IMR-90 (cell line): ENCODE results near the gene DCTD. TPM values are rescaled to one million over a fixed set of nuclear protein-coding genes. Genes with fewer than 3 reads are reported as not detected.

Experiments
- ATAC-seq: fragments of 200-7000 bp; cut with Tn5 transposase; 2 replicates; pipeline ENCODE4 v1.9.1; 2020; ENCODE audit warnings: low read depth, mild to moderate bottlenecking, moderate library complexity
- BruUV-seq: library from RNA; stranded (reverse); fragments of 400-500 nt; replicated peaks from 2 replicates; lab custom pipeline; 2021; lab: Mats Ljungman, UMichigan
- CTCF ChIA-PET: fragments of 300-600 bp; formaldehyde crosslinking; extraction: SDS; loops from one replicate; lab custom pipeline; 2021; ENCODE audit warnings: antibody characterized with exemption; lab: Yijun Ruan, JAX
- POLR2A ChIA-PET: fragments of 300-600 bp; sonication (Branson Sonifier 250); formaldehyde crosslinking; loops from one replicate; lab custom pipeline; 2022; ENCODE audit warnings: antibody characterized with exemption; ENCODE audit not compliant: unreplicated experiment; lab: Charles Lee
- DNase-seq: peaks from one replicate; pipeline ENCODE4 v3.0.0; 2013
- H2AFZ ChIP-seq: replicated peaks from 2 replicates; pipeline ENCODE3; 2013; ENCODE audit warnings: low read length, mild to moderate bottlenecking; ENCODE audit not compliant: poor library complexity
- H2AK5ac ChIP-seq: 2 replicates; pipeline ENCODE4 v1.6.1; 2013; ENCODE audit warnings: low read depth, low read length, inconsistent platforms
- H2AK9ac ChIP-seq: replicated peaks from 2 replicates; pipeline ENCODE3; 2013; ENCODE audit warnings: mild to moderate bottlenecking, low read depth, low read length, moderate library complexity; ENCODE audit not compliant: poor library complexity
- H2BK120ac ChIP-seq: 2 replicates; pipeline ENCODE4 v1.6.1; 2013; ENCODE audit warnings: low read depth, low read length, inconsistent platforms
- H2BK15ac ChIP-seq: 3 replicates; pipeline ENCODE4 v1.6.1; 2013; ENCODE audit warnings: low read depth, low read length, inconsistent platforms
- H2BK20ac ChIP-seq: 2 replicates; pipeline ENCODE4 v1.6.1; 2013; ENCODE audit warnings: low read depth, mild to moderate bottlenecking, inconsistent platforms, low read length, moderate library complexity
- H2BK5ac ChIP-seq: 2 replicates; pipeline ENCODE4 v1.6.1; 2013; ENCODE audit warnings: mild to moderate bottlenecking, low read depth, low read length, inconsistent platforms; ENCODE audit not compliant: poor library complexity, severe bottlenecking
- H3K14ac ChIP-seq: replicated peaks from 2 replicates; pipeline ENCODE4 v1.6.1; 2013; ENCODE audit warnings: low read depth, low read length, inconsistent platforms
- H3K18ac ChIP-seq: 2 replicates; pipeline ENCODE4 v1.6.1; 2013; ENCODE audit warnings: low read depth, low read length, control low read depth
- H3K23ac ChIP-seq: 2 replicates; pipeline ENCODE4 v1.6.1; 2013; ENCODE audit warnings: low read depth, low read length, inconsistent platforms
- H3K27ac ChIP-seq: 2 replicates; pipeline ENCODE4 v1.5.1; 2013; ENCODE audit warnings: mild to moderate bottlenecking, control low read depth, low read length; ENCODE audit not compliant: insufficient read depth
- H3K27me3 ChIP-seq: 2 replicates; pipeline ENCODE4 v1.6.1; 2013; ENCODE audit warnings: low read length; ENCODE audit not compliant: control insufficient read depth, insufficient read depth
- H3K36me3 ChIP-seq: 2 replicates; pipeline ENCODE4 v1.6.1; 2013; ENCODE audit warnings: low read length, mixed read lengths; ENCODE audit not compliant: control insufficient read depth, insufficient read depth
- H3K4ac ChIP-seq: 2 replicates; pipeline ENCODE4 v1.6.1; 2013; ENCODE audit warnings: low read depth, low read length, inconsistent platforms
- H3K4me1 ChIP-seq: 2 replicates; pipeline ENCODE4 v1.6.1; 2013; ENCODE audit warnings: low read length, mixed read lengths; ENCODE audit not compliant: control insufficient read depth, insufficient read depth
- H3K4me2 ChIP-seq: 2 replicates; pipeline ENCODE4 v1.6.1; 2013; ENCODE audit warnings: low read depth, mild to moderate bottlenecking, control low read depth, low read length, moderate library complexity
- H3K4me3 ChIP-seq: 2 replicates; pipeline ENCODE4 v1.5.1; 2013; ENCODE audit warnings: low read depth, mild to moderate bottlenecking, control low read depth, low read length, moderate library complexity; ENCODE audit not compliant: insufficient read depth
- H3K56ac ChIP-seq: 2 replicates; pipeline ENCODE4 v1.6.1; 2013; ENCODE audit warnings: low read length, inconsistent platforms; ENCODE audit not compliant: insufficient read depth; ENCODE audit errors: extremely low read depth
- H3K79me1 ChIP-seq, 2 experiments: 2 replicates each; pipeline ENCODE4 v1.6.1; 2013; ENCODE audit warnings: low read length in 2 of 2, inconsistent platforms in 1 of 2, low read depth in 1 of 2
- H3K9ac ChIP-seq: 2 replicates; pipeline ENCODE4 v1.6.1; 2013; ENCODE audit warnings: low read depth, low read length, control low read depth
- H3K9me1 ChIP-seq: 2 replicates; pipeline ENCODE4 v1.6.1; 2013; ENCODE audit warnings: low read length, inconsistent platforms; ENCODE audit not compliant: insufficient read depth
- H3K9me3 ChIP-seq: 2 replicates; pipeline ENCODE4 v1.6.1; 2013; ENCODE audit warnings: low read length; ENCODE audit not compliant: control insufficient read depth, insufficient read depth
- H4K20me1 ChIP-seq: 2 replicates; pipeline ENCODE4 v1.6.1; 2013; ENCODE audit warnings: low read length, inconsistent platforms; ENCODE audit not compliant: insufficient read depth
- H4K5ac ChIP-seq: 2 replicates; pipeline ENCODE4 v1.6.1; 2013; ENCODE audit warnings: mild to moderate bottlenecking, low read depth, low read length, control low read depth
- H4K8ac ChIP-seq, 2 experiments: 2 replicates each; pipeline ENCODE4 v1.6.1; 2013; ENCODE audit warnings: low read depth in 2 of 2, low read length in 2 of 2, control low read depth in 1 of 2, inconsistent platforms in 1 of 2
- H4K91ac ChIP-seq: 2 replicates; pipeline ENCODE4 v1.6.1; 2013; ENCODE audit warnings: low read depth, low read length, inconsistent platforms; ENCODE audit not compliant: insufficient read depth
- RCOR1 ChIP-seq: IDR thresholded peaks from 2 replicates; pipeline ENCODE4 v1.6.1; 2012; ENCODE audit warnings: mild to moderate bottlenecking, low read length, improper control_type of control experiment; ENCODE audit not compliant: insufficient replicate concordance
- WGBS, 2 experiments: methylation state at CpG; one replicate each; pipeline versions ENCODE4 v1.1.5 to v1.1.7; 2013; ENCODE audit warnings: missing lambda C conversion rate in 2 of 2; ENCODE audit not compliant: insufficient read length in 1 of 2; ENCODE audit errors: extremely low coverage in 2 of 2; 5-methylcytosine and 5-hydroxymethylcytosine counted together
- dilution Hi-C: fragments of 300-500 bp; cut with HindIII; formaldehyde crosslinking; loops from one replicate; pipeline ENCODE4 v1.14.3; 2018; ENCODE audit warnings: low sequenced_read_pairs; ENCODE audit not compliant: unreplicated experiment
- in situ Hi-C: fragments of 300-500 bp; cut with MboI; formaldehyde crosslinking; loops from 3 replicates; pipeline ENCODE4 v1.14.3; 2019; ENCODE audit warnings: low sequenced_read_pairs, inconsistent platforms, mixed read lengths
- intact Hi-C: fragments of 100-400 bp; cut with micrococcal nuclease; formaldehyde crosslinking; loops from 2 replicates; pipeline ENCODE4 v1.10.0; 2022
- polyA plus RNA-seq, 3 experiments: library from polyadenylated mRNA; depleted of rRNA; stranded (reverse); fragments of >200 nt; gene quantifications; 2 replicates each; pipeline ENCODE4 v1.2.3, GENCODE V29; 2012; ENCODE audit warnings: low replicate concordance in 1 of 3
- total RNA-seq: library from RNA; depleted of rRNA; stranded (reverse); fragments of >200 nt; gene quantifications from 2 replicates; pipeline ENCODE4 v1.2.3, GENCODE V29; 2012

DCTD gene
- total and polyA plus RNA-seq, 2 of the 4 experiments (the other 2 are of a cell fraction): 90.3 to 127 TPM

DNA sequence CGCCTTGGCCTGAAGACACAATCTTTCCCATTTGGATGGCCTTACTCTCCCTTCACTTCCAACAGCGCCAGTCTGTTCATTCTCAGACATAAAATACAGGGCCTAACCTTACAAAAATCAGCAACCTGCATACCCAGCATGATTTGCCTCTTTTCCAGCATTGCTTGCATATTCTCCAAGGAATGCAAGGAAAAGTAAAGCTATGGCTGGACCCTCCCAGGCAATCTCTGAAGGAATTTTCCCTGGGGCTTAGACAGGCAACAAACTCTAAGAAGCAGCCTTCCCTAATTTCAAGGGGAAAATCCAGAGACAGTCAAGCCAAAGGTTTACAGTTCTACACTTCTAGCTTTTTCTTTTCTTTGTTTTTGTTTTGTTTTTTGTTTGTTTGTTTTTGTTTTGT is 3.6 kb downstream of the DCTD start:
- Histone ChIP-seq H3K56ac (no peak overlapping the region), H3K9me1 (peaks cover 26% of the 10 kb centered on the region), H3K79me1 (peaks cover 41 to 72% of the 10 kb centered on the region in 2 experiments), H3K18ac (no peak overlapping the region), H4K91ac (no peak overlapping the region), H2BK5ac (no peak overlapping the region), H3K23ac (no peak overlapping the region), H3K4me2 (no peak overlapping the region; the same call in 1 of the 2 replicates), H3K27ac (no peak overlapping the region), H2BK15ac (no peak overlapping the region), H3K9me3 (no peaks in the 10 kb centered on the region), H3K14ac (no peak overlapping the region), H3K4me1 (peaks cover 16% of the 10 kb centered on the region), H3K9ac (no peak overlapping the region), H3K4me3 (no peak overlapping the region), H2AK9ac (no peak overlapping the region), H4K20me1 (no peaks in the 10 kb centered on the region), H2AK5ac (no peak overlapping the region), H2BK120ac (no peak overlapping the region), H3K36me3 (peaks cover 32% of the 10 kb centered on the region), H2BK20ac (no peak overlapping the region), H2AFZ (no peak overlapping the region), H3K4ac (no peak overlapping the region), H4K8ac (no peak overlapping the region), H3K27me3 (no peaks in the 10 kb centered on the region), H4K5ac (no peak overlapping the region)
- no peak for TF ChIP-seq RCOR1
- dilution Hi-C loops: loop anchor here (25.0 kb wide), 1 partner anchor 349 kb away; no protein-coding TSS in a partner anchor
- DNase-seq (no peak), ATAC-seq (no peak)
- BruUV-seq: no TSS peak
- intact Hi-C loops: no loop called here
- no CpG with 5 or more reads among the region's 2 CpGs for WGBS, 2 experiments
- ChIA-PET POLR2A (no interaction called here), CTCF (interaction anchor here (0.5 to 1.0 kb wide), 2 partner anchors 12 to 236 kb away, joined by 4 to 5 read pairs; no protein-coding TSS in a partner anchor)
- in situ Hi-C loops: no loop called here
